Tibial artery (tissue), 4 donors: ENCODE results near the gene FSTL5.

ENCODE experiments used
- DNase-seq, 2 donors: peaks; one replicate each; pipeline ENCODE4 v3.0.0-alpha.2; 2019
- H3K27ac ChIP-seq, 2 donors: fragments of 200-600 bp; sonication (generic) in 1 of 2; 1 replicate in 1 of 2; 2 replicates in 1 of 2; pipeline ENCODE4 v1.5.1; 2018 to 2019; ENCODE audit warnings: mild to moderate bottlenecking in 1 of 2
- H3K27me3 ChIP-seq, 2 donors: fragments of 200-600 bp; sonication (generic) in 1 of 2; one replicate each; pipeline versions ENCODE4 v1.5.1 to v1.6.0; 2016 to 2019
- H3K36me3 ChIP-seq, 3 donors: fragments of 200-600 bp; sonication (generic) in 2 of 3; one replicate each; pipeline ENCODE4 v1.5.1; 2016 to 2019; ENCODE audit warnings: mild to moderate bottlenecking in 2 of 3
- H3K4me1 ChIP-seq, 4 donors: fragments of 200-600 bp; sonication (generic) in 2 of 4; 1 replicate in 3 of 4; 2 replicates in 1 of 4; pipeline ENCODE4 v1.5.1; 2016 to 2019
- H3K4me3 ChIP-seq, 2 donors: fragments of 200-600 bp; sonication (generic) in 1 of 2; 1 replicate in 1 of 2; 2 replicates in 1 of 2; pipeline ENCODE4 v1.5.1; 2018 to 2019; ENCODE audit warnings: mild to moderate bottlenecking in 2 of 2
- H3K9me3 ChIP-seq, 3 donors: fragments of 200-600 bp; sonication (generic) in 1 of 3; one replicate each; pipeline ENCODE4 v1.5.1; 2016 to 2019
- CTCF ChIP-seq, 2 experiments: fragments of 200-600 bp in 1 of 2; fragments of 450-650 bp in 1 of 2; IDR thresholded peaks; one replicate each; pipeline ENCODE4 v1.5.1; 2017 to 2019; ENCODE audit warnings: antibody characterized with exemption in 2 of 2, mild to moderate bottlenecking in 1 of 2, moderate library complexity in 1 of 2
- intact Hi-C: fragments of 100-400 bp; cut with DNase I; formaldehyde crosslinking; loops from one replicate; pipeline ENCODE4 v1.15.0; 2023; ENCODE audit warnings: low total_unique reads

FSTL5 gene

DNA sequence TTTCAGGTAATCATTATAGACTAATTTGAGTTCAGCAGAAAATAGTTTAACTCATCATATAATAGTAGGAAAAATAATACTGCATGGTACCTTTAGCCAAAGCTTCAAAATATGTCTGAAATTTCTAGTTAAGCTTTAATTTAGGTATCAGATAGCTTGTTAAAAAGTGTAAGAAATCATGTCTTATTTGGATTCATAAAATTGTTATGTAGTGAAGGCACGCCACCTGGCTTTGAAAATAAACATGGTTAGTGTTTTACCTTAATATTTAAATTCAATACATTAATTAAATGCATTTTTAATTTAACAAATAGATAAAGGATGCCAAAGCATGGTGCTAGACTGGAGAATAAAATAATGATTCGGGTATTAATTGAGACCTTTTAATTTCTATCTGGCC is 211.4 kb downstream of the FSTL5 start:
- Histone ChIP-seq H3K4me1 (no peaks in the 10 kb centered on the region), H3K36me3 (no peaks in the 10 kb centered on the region), H3K27me3 (no peaks in the 10 kb centered on the region), H3K9me3 (no peaks in the 10 kb centered on the region), H3K4me3 (no peak overlapping the region), H3K27ac (no peak overlapping the region)
- DNase-seq = no peak
- TF ChIP-seq CTCF (IDR thresholded peaks at IDR 0.05) = no peak
- intact Hi-C loops = no loop called here

DNA sequence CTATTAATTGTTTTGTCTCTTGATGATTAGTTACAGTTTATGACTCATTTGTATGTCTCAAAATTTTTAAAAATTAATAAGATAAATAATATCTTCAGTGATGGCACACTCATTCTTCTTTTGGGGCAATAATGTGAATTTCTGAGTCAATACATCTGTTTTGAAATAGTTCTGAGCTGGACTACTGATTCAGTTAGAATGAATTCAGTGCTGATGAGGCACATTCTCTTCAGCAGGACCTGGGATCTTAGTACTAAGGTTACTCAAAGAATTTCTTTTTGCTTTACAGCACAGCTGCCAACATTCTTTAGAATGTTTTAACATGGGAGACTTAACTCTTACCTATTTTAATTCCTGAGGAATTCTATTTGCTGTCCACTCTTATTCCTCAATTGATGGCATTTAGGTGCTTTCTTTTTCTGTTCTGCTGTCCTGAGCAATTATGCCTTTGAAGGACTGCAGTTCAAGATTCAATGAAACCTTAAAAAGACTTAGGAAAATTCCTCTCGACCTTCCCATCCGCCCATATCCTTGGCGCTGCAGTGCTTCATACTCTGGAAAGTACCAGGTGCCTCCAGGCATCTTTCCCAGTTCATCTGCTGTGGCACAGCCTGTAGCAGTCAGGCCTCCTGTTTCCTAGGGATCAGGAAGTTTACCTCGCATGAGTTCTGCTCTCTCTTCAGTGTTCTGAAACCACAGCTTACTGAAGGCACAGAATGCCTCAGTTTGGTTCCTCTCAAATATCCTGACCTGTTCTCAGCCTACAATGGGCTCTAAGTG is 213.7 kb downstream of the FSTL5 start:
- intact Hi-C loops = no loop called here
- no peaks in the 10 kb centered on the region for H3K9me3 ChIP-seq
- no peak for DNase-seq
- no peaks in the 10 kb centered on the region for H3K4me1 ChIP-seq
- H3K36me3 ChIP-seq = no peaks in the 10 kb centered on the region
- H3K27ac ChIP-seq = no peak overlapping the region
- H3K4me3 ChIP-seq = no peak overlapping the region
- no peaks in the 10 kb centered on the region for H3K27me3 ChIP-seq
- TF ChIP-seq CTCF (IDR thresholded peaks at IDR 0.05) = no peak

DNA sequence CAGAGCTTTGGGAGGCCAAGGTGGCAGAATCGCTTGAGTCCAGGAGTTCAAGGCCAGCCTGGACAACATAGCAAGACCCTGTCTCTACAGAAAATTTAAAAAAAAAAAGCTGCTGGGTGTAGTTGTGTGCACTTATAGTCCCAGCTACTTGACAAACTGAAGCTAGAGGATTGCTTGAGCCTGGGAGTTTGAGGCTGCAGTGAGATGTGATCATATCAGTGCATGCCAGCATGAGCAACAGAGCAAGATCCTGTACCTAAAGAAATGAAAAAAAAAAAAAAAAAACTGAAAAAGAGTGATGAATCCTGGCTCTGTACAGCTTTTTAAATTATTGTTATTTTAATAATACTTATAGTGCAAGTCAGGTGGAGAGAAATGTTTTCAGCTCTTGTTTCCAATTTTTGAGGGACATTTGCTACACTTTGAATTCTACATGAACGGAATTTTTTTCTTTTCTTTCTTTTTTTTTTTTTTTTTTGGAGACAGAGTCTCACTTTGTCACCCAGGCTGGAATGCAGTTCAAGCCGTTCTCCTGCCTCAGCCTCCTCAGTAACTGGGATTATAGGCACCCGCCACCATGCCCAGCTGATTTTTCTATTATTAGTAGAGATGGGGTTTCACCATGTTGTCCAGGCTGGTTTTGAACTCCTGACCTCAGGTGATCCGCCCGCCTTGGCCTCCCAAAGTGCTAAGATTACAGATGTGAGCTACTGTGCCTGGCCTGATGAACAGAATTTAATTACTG is 215.6 kb downstream of the FSTL5 start:
- no peak overlapping the region for H3K27ac ChIP-seq
- DNase-seq = no peak

DNA sequence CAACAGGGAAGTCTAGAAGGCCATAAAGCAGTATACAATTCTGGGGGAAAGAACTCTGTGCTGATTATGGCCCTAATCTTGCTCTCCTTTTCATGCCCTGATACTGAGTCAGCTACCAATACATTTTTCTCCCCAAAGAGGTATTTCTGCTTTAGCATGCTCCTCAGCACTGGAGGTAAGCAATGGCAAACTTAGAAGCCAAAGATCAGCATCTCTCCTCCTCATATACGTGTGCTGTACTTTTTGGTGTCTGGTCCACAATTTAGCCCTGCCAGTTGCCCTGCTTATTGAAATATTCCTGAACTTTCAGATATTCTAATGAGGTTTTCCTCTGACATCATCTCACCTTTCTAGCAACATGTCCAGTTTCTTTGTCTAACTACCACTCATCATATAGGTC is 226.2 kb downstream of the FSTL5 start:
- Histone ChIP-seq H3K4me1 (no peaks in the 10 kb centered on the region), H3K27ac (no peak overlapping the region), H3K27me3 (no peaks in the 10 kb centered on the region), H3K36me3 (no peaks in the 10 kb centered on the region), H3K9me3 (no peaks in the 10 kb centered on the region), H3K4me3 (no peak overlapping the region)
- DNase-seq = no peak
- TF ChIP-seq CTCF (IDR thresholded peaks at IDR 0.05) = no peak
- intact Hi-C loops = no loop called here

More for the DNA sequence above, 215.6 kb downstream of the FSTL5 start:
- Histone ChIP-seq H3K27me3 (no peaks in the 10 kb centered on the region), H3K9me3 (no peaks in the 10 kb centered on the region), H3K4me3 (no peak overlapping the region), H3K4me1 (no peaks in the 10 kb centered on the region), H3K36me3 (no peaks in the 10 kb centered on the region)
- TF ChIP-seq CTCF (IDR thresholded peaks at IDR 0.05) = no peak
- intact Hi-C loops = no loop called here

- Histone ChIP-seq H3K36me3 (no peaks in the 10 kb centered on the region), H3K4me1 (no peaks in the 10 kb centered on the region), H3K27ac (no peak overlapping the region), H3K9me3 (no peaks in the 10 kb centered on the region), H3K4me3 (no peak overlapping the region), H3K27me3 (no peaks in the 10 kb centered on the region)
- DNase-seq = no peak
- TF ChIP-seq CTCF (IDR thresholded peaks at IDR 0.05) = no peak
- intact Hi-C loops = no loop called here
Observed at GRCh38 chr4:161936625-161937550, 226.9 kb downstream of the FSTL5 start.
